ENCODE data around the gene ASCC1. TPM values are rescaled to one million over a fixed set of nuclear protein-coding genes. Genes with fewer than 3 reads are reported as not detected.
A peak's percentile ranks its signal among the peaks of the same experiment; 100 is the strongest.
"Not testable (repeated sequence)": the region's sequence is repeated elsewhere in the genome, so short reads cannot be mapped to it uniquely, and the experiment has no call there.

ASCC1 gene
- total and polyA plus RNA-seq, 5 donors from 2014 or later: 20.5 to 28.8 (median 26.0) TPM

GRCh38 chr10:72224191-72224590 is 8.1 kb upstream of the ASCC1 start:
- Mint-ChIP-seq H3K4me3 (peak overlapping the region in 1 of 4 donors; percentile 70), H3K4me1 (peaks cover 26 to 64% (median 34%) of the 10 kb centered on the region in 4 donors), H3K27ac (peak overlapping the region; percentile 20 to 80 (median 80)), H3K36me3 (peaks cover 28% of the 10 kb centered on the region)
- not testable (repeated sequence) for DNase-seq; H3K27me3 Mint-ChIP-seq; H3K27ac ChIP-seq (ENCODE audit: insufficient read depth, low read length, poor library complexity, severe bottlenecking); H3K27me3 ChIP-seq (ENCODE audit: control insufficient read depth, insufficient read depth, low read length); H3K9me3 Mint-ChIP-seq; ATAC-seq (ENCODE audit: low read depth in 2 of 2); H3K4me3 ChIP-seq (ENCODE audit: low read depth, low read length); H3K9me3 ChIP-seq (ENCODE audit: control insufficient read depth in 2 of 2, low read length in 2 of 2)
- Histone ChIP-seq H3K4me1 (ENCODE audit: control insufficient read depth, insufficient read depth, low read length, poor library complexity, severe bottlenecking) (peaks cover 36% of the 10 kb centered on the region), H3K36me3 (ENCODE audit: control insufficient read depth, insufficient read depth, low read length) (peaks cover 29% of the 10 kb centered on the region)

- Mint-ChIP-seq H3K36me3 (peaks cover 28% of the 10 kb centered on the region), H3K27me3 (no peaks in the 10 kb centered on the region), H3K9me3 (no peaks in the 10 kb centered on the region), H3K27ac (peak overlapping the region; percentile 31 to 80 (median 80)), H3K4me3 (peak overlapping the region in 3 of 4 donors; percentile 36 to 56 (median 51)), H3K4me1 (peaks cover 27 to 64% (median 37%) of the 10 kb centered on the region in 4 donors)
- peaks cover 29% of the 10 kb centered on the region for H3K36me3 ChIP-seq (ENCODE audit: control insufficient read depth, insufficient read depth, low read length)
- H3K27me3 ChIP-seq (ENCODE audit: control insufficient read depth, insufficient read depth, low read length): no peaks in the 10 kb centered on the region
- H3K4me3 ChIP-seq (ENCODE audit: low read depth, low read length): no peak overlapping the region
- no peak for DNase-seq
- H3K4me1 ChIP-seq (ENCODE audit: control insufficient read depth, insufficient read depth, low read length, poor library complexity, severe bottlenecking): peaks cover 41% of the 10 kb centered on the region
- peak overlapping the region; percentile 15 for H3K27ac ChIP-seq (ENCODE audit: insufficient read depth, low read length, poor library complexity, severe bottlenecking)
- no peaks in the 10 kb centered on the region for H3K9me3 ChIP-seq (ENCODE audit: control insufficient read depth in 2 of 2, low read length in 2 of 2)
- ATAC-seq (ENCODE audit: low read depth in 2 of 2): no peak
These were observed 7.6 kb upstream of the ASCC1 start for GRCh38 chr10:72223743-72224101.

DNA sequence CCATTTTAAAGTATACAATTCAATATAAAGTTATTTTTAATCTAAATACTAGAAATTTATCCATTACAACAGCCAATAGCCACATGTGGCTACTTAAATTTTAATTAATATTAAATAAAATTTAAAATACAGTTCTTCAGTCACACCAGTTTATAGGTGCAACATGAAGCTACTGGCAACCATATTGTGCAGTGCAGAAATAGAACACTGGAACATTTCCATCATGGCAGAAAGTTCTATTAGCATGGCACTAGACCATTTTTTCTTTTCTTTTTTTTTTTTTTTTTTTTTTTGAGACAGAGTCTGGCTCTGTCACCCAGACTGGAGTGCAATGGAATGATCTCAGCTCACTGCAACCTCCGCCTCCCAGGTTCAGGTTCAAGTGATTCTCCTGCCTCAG is 5.2 kb upstream of the ASCC1 start:
- Mint-ChIP-seq H3K4me3 (no peak overlapping the region), H3K27ac (no peak overlapping the region), H3K9me3 (no peaks in the 10 kb centered on the region), H3K27me3 (no peaks in the 10 kb centered on the region), H3K4me1 (peaks cover 23 to 66% (median 34%) of the 10 kb centered on the region in 4 donors), H3K36me3 (peaks cover 23% of the 10 kb centered on the region)
- no peak for ATAC-seq (ENCODE audit: low read depth in 2 of 2)
- Histone ChIP-seq H3K9me3 (ENCODE audit: control insufficient read depth in 2 of 2, low read length in 2 of 2) (no peaks in the 10 kb centered on the region), H3K36me3 (ENCODE audit: control insufficient read depth, insufficient read depth, low read length) (peaks cover 22% of the 10 kb centered on the region), H3K4me1 (ENCODE audit: control insufficient read depth, insufficient read depth, low read length, poor library complexity, severe bottlenecking) (peaks cover 48% of the 10 kb centered on the region), H3K4me3 (ENCODE audit: low read depth, low read length) (no peak overlapping the region), H3K27ac (ENCODE audit: insufficient read depth, low read length, poor library complexity, severe bottlenecking) (peak overlapping the region; percentile 14), H3K27me3 (ENCODE audit: control insufficient read depth, insufficient read depth, low read length) (no peaks in the 10 kb centered on the region)
- DNase-seq: no peak

- H3K4me3 Mint-ChIP-seq: peak overlapping the region in 3 of 4 donors; percentile 20 to 71 (median 48)
- H3K9me3 ChIP-seq (ENCODE audit: control insufficient read depth in 2 of 2, low read length in 2 of 2): no peaks in the 10 kb centered on the region
- H3K4me1 Mint-ChIP-seq: peaks cover 23 to 68% (median 35%) of the 10 kb centered on the region in 4 donors
- H3K36me3 Mint-ChIP-seq: peaks cover 23% of the 10 kb centered on the region
- no peak overlapping the region for H3K4me3 ChIP-seq (ENCODE audit: low read depth, low read length)
- H3K27me3 ChIP-seq (ENCODE audit: control insufficient read depth, insufficient read depth, low read length): no peaks in the 10 kb centered on the region
- peak overlapping the region in 2 of 3 donors; percentile 31 to 71 for H3K27ac Mint-ChIP-seq
- ATAC-seq (ENCODE audit: low read depth in 2 of 2): no peak
- H3K36me3 ChIP-seq (ENCODE audit: control insufficient read depth, insufficient read depth, low read length): peaks cover 20% of the 10 kb centered on the region
- peaks cover 48% of the 10 kb centered on the region for H3K4me1 ChIP-seq (ENCODE audit: control insufficient read depth, insufficient read depth, low read length, poor library complexity, severe bottlenecking)
- no peak for DNase-seq
- peak overlapping the region; percentile 14 for H3K27ac ChIP-seq (ENCODE audit: insufficient read depth, low read length, poor library complexity, severe bottlenecking)
- no peaks in the 10 kb centered on the region for H3K27me3 Mint-ChIP-seq
- H3K9me3 Mint-ChIP-seq: no peaks in the 10 kb centered on the region
These were observed 4.6 kb upstream of the ASCC1 start for GRCh38 chr10:72220637-72221036.

DNA sequence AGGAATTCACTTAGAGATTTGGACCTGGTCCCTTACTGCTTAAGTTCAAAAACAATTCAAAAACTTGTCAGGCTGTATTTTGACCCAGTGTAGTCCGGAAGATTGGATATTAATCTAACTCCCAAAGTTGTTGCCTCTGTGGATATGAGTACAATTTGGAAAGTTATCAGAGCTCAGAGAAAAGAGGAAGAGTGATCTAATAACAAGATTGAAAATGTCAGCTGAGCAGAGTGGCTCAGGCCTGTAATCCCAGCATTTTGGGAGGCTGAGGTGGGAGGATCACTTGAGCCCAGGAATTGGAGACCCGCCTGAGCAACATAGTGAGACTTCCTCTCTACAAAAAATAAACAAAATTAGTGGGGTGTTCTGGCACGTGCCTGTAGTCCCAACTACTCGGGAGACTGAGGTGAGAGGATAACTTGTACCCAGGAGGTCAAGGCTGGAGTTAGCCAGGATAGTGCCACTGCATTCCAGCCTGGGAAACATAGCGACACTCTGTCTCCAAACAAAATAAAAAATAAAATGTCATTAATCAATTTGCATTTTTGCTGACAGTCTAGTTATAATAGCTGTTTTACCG is 3.2 kb upstream of the ASCC1 start:
- H3K36me3 ChIP-seq (ENCODE audit: control insufficient read depth, insufficient read depth, low read length): peaks cover 12% of the 10 kb centered on the region
- Mint-ChIP-seq H3K27me3 (no peaks in the 10 kb centered on the region), H3K4me3 (peak overlapping the region; percentile 80 to 99 (median 84)), H3K9me3 (no peaks in the 10 kb centered on the region), H3K27ac (peak overlapping the region; percentile 83 to 87 (median 86)), H3K36me3 (peaks cover 23% of the 10 kb centered on the region), H3K4me1 (peaks cover 28 to 74% (median 38%) of the 10 kb centered on the region in 4 donors)
- peak overlapping the region; percentile 64 for H3K4me3 ChIP-seq (ENCODE audit: low read depth, low read length)
- no peaks in the 10 kb centered on the region for H3K27me3 ChIP-seq (ENCODE audit: control insufficient read depth, insufficient read depth, low read length)
- H3K9me3 ChIP-seq (ENCODE audit: control insufficient read depth in 2 of 2, low read length in 2 of 2): no peaks in the 10 kb centered on the region
- DNase-seq: no peak
- peak overlapping the region; percentile 98 for H3K27ac ChIP-seq (ENCODE audit: insufficient read depth, low read length, poor library complexity, severe bottlenecking)
- peaks cover 60% of the 10 kb centered on the region for H3K4me1 ChIP-seq (ENCODE audit: control insufficient read depth, insufficient read depth, low read length, poor library complexity, severe bottlenecking)
- ATAC-seq (ENCODE audit: low read depth in 2 of 2): no peak

DNA sequence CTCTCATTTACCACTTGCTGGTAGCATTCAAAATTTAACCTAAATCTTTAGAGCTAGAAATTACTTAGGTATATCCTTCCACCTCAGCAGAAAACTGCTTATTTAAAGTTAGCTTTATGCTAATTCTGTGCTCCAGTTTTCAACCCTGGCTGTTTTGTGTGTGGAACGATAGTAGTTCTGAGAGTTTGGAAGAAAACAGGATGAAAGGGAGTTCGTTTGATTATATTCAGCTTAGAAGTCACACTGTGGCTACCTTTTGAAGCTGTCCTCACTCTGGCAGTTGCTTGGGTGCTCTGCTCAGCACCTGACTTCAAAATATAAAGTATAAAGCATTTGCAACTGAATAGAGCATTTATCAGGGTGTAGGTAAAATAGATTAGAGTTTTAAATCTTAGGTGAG is 2.6 kb upstream of the ASCC1 start:
- Histone ChIP-seq H3K27ac (ENCODE audit: insufficient read depth, low read length, poor library complexity, severe bottlenecking) (peak overlapping the region; percentile 98), H3K27me3 (ENCODE audit: control insufficient read depth, insufficient read depth, low read length) (no peaks in the 10 kb centered on the region), H3K4me3 (ENCODE audit: low read depth, low read length) (peak overlapping the region; percentile 64), H3K9me3 (ENCODE audit: control insufficient read depth in 2 of 2, low read length in 2 of 2) (no peaks in the 10 kb centered on the region), H3K36me3 (ENCODE audit: control insufficient read depth, insufficient read depth, low read length) (peaks cover 6% of the 10 kb centered on the region), H3K4me1 (ENCODE audit: control insufficient read depth, insufficient read depth, low read length, poor library complexity, severe bottlenecking) (peaks cover 60% of the 10 kb centered on the region)
- Mint-ChIP-seq H3K27me3 (no peaks in the 10 kb centered on the region), H3K4me3 (peak overlapping the region; percentile 80 to 99 (median 84)), H3K27ac (peak overlapping the region; percentile 83 to 87 (median 86)), H3K4me1 (peaks cover 26 to 69% (median 35%) of the 10 kb centered on the region in 4 donors), H3K36me3 (peaks cover 19% of the 10 kb centered on the region), H3K9me3 (no peaks in the 10 kb centered on the region)
- ATAC-seq (ENCODE audit: low read depth in 2 of 2) (no peak), DNase-seq (no peak)

DNA sequence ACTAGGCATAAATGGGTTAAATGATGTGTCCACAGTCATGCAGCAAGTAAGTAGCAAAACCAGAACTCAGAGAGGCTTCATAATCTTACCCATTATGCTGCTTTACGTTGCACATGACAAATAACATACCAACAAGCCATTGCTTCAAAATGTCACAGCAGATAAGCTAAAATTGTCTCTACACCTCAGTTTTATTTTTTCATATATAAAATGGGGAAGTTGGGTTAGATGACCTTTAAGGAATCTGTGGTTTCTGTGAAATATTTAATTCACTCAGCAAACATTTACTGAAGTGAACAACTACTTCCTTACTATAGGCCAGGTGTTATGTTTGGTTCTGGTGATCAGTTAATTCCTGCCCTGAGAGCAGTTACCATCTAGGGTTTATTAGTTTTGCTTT is 2.2 kb upstream of the ASCC1 start:
- Histone ChIP-seq H3K27ac (ENCODE audit: insufficient read depth, low read length, poor library complexity, severe bottlenecking) (peak overlapping the region; percentile 98), H3K4me3 (ENCODE audit: low read depth, low read length) (peak overlapping the region; percentile 64), H3K4me1 (ENCODE audit: control insufficient read depth, insufficient read depth, low read length, poor library complexity, severe bottlenecking) (peaks cover 56% of the 10 kb centered on the region), H3K9me3 (ENCODE audit: control insufficient read depth in 2 of 2, low read length in 2 of 2) (no peaks in the 10 kb centered on the region), H3K36me3 (ENCODE audit: control insufficient read depth, insufficient read depth, low read length) (peaks cover 5% of the 10 kb centered on the region), H3K27me3 (ENCODE audit: control insufficient read depth, insufficient read depth, low read length) (no peaks in the 10 kb centered on the region)
- Mint-ChIP-seq H3K9me3 (no peaks in the 10 kb centered on the region), H3K27me3 (no peaks in the 10 kb centered on the region), H3K36me3 (peaks cover 19% of the 10 kb centered on the region), H3K4me1 (peaks cover 23 to 66% (median 31%) of the 10 kb centered on the region in 4 donors), H3K4me3 (peak overlapping the region; percentile 80 to 99 (median 84)), H3K27ac (peak overlapping the region; percentile 83 to 87 (median 86))
- ATAC-seq (ENCODE audit: low read depth in 2 of 2) (no peak), DNase-seq (peak in 2 of 3 donors; percentile 16 to 46)

GRCh38 chr10:72211832-72212231 is 4.2 kb downstream of the ASCC1 start:
- H3K9me3 Mint-ChIP-seq; H3K27ac Mint-ChIP-seq; DNase-seq; H3K36me3 Mint-ChIP-seq; ATAC-seq (ENCODE audit: low read depth in 2 of 2); H3K9me3 ChIP-seq (ENCODE audit: control insufficient read depth in 2 of 2, low read length in 2 of 2); H3K27me3 ChIP-seq (ENCODE audit: control insufficient read depth, insufficient read depth, low read length); H3K4me3 ChIP-seq (ENCODE audit: low read depth, low read length); H3K4me3 Mint-ChIP-seq; H3K27me3 Mint-ChIP-seq; H3K27ac ChIP-seq (ENCODE audit: insufficient read depth, low read length, poor library complexity, severe bottlenecking): not testable (repeated sequence)
- peaks cover 23% of the 10 kb centered on the region for H3K36me3 ChIP-seq (ENCODE audit: control insufficient read depth, insufficient read depth, low read length)
- H3K4me1 ChIP-seq (ENCODE audit: control insufficient read depth, insufficient read depth, low read length, poor library complexity, severe bottlenecking): peaks cover 17% of the 10 kb centered on the region
- peaks cover 3 to 39% (median 18%) of the 10 kb centered on the region in 4 donors for H3K4me1 Mint-ChIP-seq
